HepG2 (cell line): ENCODE results near the gene FBXO11. TPM values are rescaled to one million over a fixed set of nuclear protein-coding genes. Genes with fewer than 3 reads are reported as not detected.
A peak's percentile ranks its signal among the peaks of the same experiment; 100 is the strongest.

ENCODE experiments used
- ARNT ChIP-seq: fragments of 450-650 bp; IDR thresholded peaks from 2 replicates; pipeline ENCODE4 v1.6.1; 2017
- E2F5 ChIP-seq: sonication (generic); formaldehyde crosslinking; conservative IDR thresholded peaks from 2 replicates; pipeline ENCODE4 v1.4.0; 2020; ENCODE audit warnings: missing genetic modification reagents
- HMG20B ChIP-seq: conservative IDR thresholded peaks from 2 replicates; pipeline ENCODE4 v1.6.1; 2016; ENCODE audit warnings: missing genetic modification reagents, missing compliant biosample characterization
- HNRNPK ChIP-seq: fragments of 200-400 bp; formaldehyde crosslinking; IDR thresholded peaks from 2 replicates; pipeline ENCODE4 v1.6.1; 2018; ENCODE audit warnings: low read length, low read depth, moderate library complexity, mild to moderate bottlenecking; ENCODE audit not compliant: poor library complexity, severe bottlenecking
- HNRNPL ChIP-seq: fragments of 200-400 bp; formaldehyde crosslinking; IDR thresholded peaks from 2 replicates; pipeline ENCODE4 v1.6.1; 2017; ENCODE audit warnings: mild to moderate bottlenecking, low read depth, low read length
- JARID2 ChIP-seq: sonication (generic); formaldehyde crosslinking; IDR thresholded peaks from 2 replicates; pipeline ENCODE4 v1.8.1; 2023; ENCODE audit warnings: missing genetic modification reagents, inconsistent platforms; ENCODE audit not compliant: insufficient replicate concordance
- KAT7 ChIP-seq: IDR thresholded peaks from 2 replicates; pipeline ENCODE4 v1.6.1; 2018; ENCODE audit warnings: borderline replicate concordance, missing compliant biosample characterization
- KDM3A ChIP-seq: IDR thresholded peaks from 2 replicates; pipeline ENCODE4 v1.6.1; 2018; ENCODE audit warnings: low read depth, missing compliant biosample characterization
- MAF1 ChIP-seq: sonication (generic); formaldehyde crosslinking; IDR thresholded peaks from 2 replicates; pipeline ENCODE4 v1.5.0; 2020; ENCODE audit warnings: missing genetic modification reagents, borderline replicate concordance
- NR3C1 ChIP-seq: sonication (generic); formaldehyde crosslinking; IDR thresholded peaks from 2 replicates; pipeline ENCODE4 v1.4.0; 2020; ENCODE audit warnings: missing genetic modification reagents
- REXO4 ChIP-seq: sonication (generic); formaldehyde crosslinking; IDR thresholded peaks from 2 replicates; pipeline ENCODE4 v1.8.0; 2022; ENCODE audit warnings: missing genetic modification reagents, mild to moderate bottlenecking, borderline replicate concordance
- RFX5 ChIP-seq: IDR thresholded peaks from 2 replicates; pipeline ENCODE4 v1.6.1; 2011; ENCODE audit warnings: low read depth, low read length, improper control_type of control experiment
- TOE1 ChIP-seq: sonication (generic); formaldehyde crosslinking; IDR thresholded peaks from 2 replicates; pipeline ENCODE4 v1.4.0; 2020; ENCODE audit warnings: mild to moderate bottlenecking, missing genetic modification reagents
- YEATS2 ChIP-seq: sonication (generic); formaldehyde crosslinking; IDR thresholded peaks from 2 replicates; pipeline ENCODE4 v1.4.0; 2020; ENCODE audit warnings: missing genetic modification reagents, borderline replicate concordance
- ZNF121 ChIP-seq: sonication (generic); formaldehyde crosslinking; IDR thresholded peaks from 2 replicates; pipeline ENCODE4 v1.5.0; 2020; ENCODE audit warnings: mild to moderate bottlenecking, missing genetic modification reagents
- ZNF205 ChIP-seq: IDR thresholded peaks from 2 replicates; pipeline ENCODE4 v1.6.1; 2018; ENCODE audit warnings: missing biosample characterization, missing genetic modification reagents
- ZNF292 ChIP-seq: sonication (generic); formaldehyde crosslinking; IDR thresholded peaks from 2 replicates; pipeline ENCODE4 v1.8.1; 2022; ENCODE audit warnings: mild to moderate bottlenecking, low read depth, missing genetic modification reagents, borderline replicate concordance
- ZNF335 ChIP-seq: sonication (generic); formaldehyde crosslinking; IDR thresholded peaks from 2 replicates; pipeline ENCODE4 v1.4.0; 2020; ENCODE audit warnings: missing genetic modification reagents
- ZNF557 ChIP-seq: sonication (generic); formaldehyde crosslinking; IDR thresholded peaks from 2 replicates; pipeline ENCODE4 v1.4.0; 2020; ENCODE audit warnings: missing genetic modification reagents
- ZNF644 ChIP-seq: IDR thresholded peaks from 2 replicates; pipeline ENCODE4 v1.6.1; 2016; ENCODE audit warnings: low read depth
- ZNF709 ChIP-seq: sonication (generic); formaldehyde crosslinking; IDR thresholded peaks from 2 replicates; pipeline ENCODE4 v1.5.0; 2020; ENCODE audit warnings: mild to moderate bottlenecking, missing genetic modification reagents
- ZNF713 ChIP-seq: sonication (generic); formaldehyde crosslinking; IDR thresholded peaks from 2 replicates; pipeline ENCODE4 v1.4.0; 2020; ENCODE audit warnings: mild to moderate bottlenecking, missing genetic modification reagents
- ZNF792 ChIP-seq: IDR thresholded peaks from 2 replicates; pipeline ENCODE4 v1.6.1; 2016
- polyA plus RNA-seq, 8 experiments: library from polyadenylated mRNA; depleted of rRNA in 3 of 8; stranded (reverse) in 7 of 8; unstranded in 1 of 8; fragments of >200 nt; fragmentation: Illumina TruSeq in 4 of 8; extraction: Trizol in 4 of 8; gene quantifications; 2 replicates each; pipeline versions ENCODE4 v1.2.1 to v1.2.3, GENCODE V29; 2011 to 2016; ENCODE audit warnings: low read depth in 4 of 8, missing spikeins in 1 of 8, mixed read lengths in 1 of 8; ENCODE audit not compliant: insufficient read depth in 1 of 8
- total RNA-seq, 5 experiments: library from RNA; depleted of rRNA; stranded (reverse); fragments of >200 nt; fragmentation: Illumina TruSeq; extraction: Trizol; gene quantifications; 2 replicates each; pipeline ENCODE4 v1.2.3, GENCODE V29; 2016; ENCODE audit warnings: low read depth in 1 of 5
- TF ChIP-seq, protein P1 (sequence below): sonication (generic); formaldehyde crosslinking; IDR thresholded peaks from 2 replicates; pipeline ENCODE4 v1.8.1; 2022; ENCODE audit warnings: low read depth, mild to moderate bottlenecking, missing genetic modification reagents
- TF ChIP-seq, protein P2 (sequence below): sonication (generic); formaldehyde crosslinking; IDR thresholded peaks from 2 replicates; pipeline ENCODE4 v1.4.0; 2020; ENCODE audit warnings: low read depth, mild to moderate bottlenecking, missing genetic modification reagents

FBXO11 gene
- total and polyA plus RNA-seq, 2 of the 13 experiments (the other 11 are each of a cell fraction or from before 2014, with no cell fraction given), result 27.9 to 47.6 TPM

DNA sequence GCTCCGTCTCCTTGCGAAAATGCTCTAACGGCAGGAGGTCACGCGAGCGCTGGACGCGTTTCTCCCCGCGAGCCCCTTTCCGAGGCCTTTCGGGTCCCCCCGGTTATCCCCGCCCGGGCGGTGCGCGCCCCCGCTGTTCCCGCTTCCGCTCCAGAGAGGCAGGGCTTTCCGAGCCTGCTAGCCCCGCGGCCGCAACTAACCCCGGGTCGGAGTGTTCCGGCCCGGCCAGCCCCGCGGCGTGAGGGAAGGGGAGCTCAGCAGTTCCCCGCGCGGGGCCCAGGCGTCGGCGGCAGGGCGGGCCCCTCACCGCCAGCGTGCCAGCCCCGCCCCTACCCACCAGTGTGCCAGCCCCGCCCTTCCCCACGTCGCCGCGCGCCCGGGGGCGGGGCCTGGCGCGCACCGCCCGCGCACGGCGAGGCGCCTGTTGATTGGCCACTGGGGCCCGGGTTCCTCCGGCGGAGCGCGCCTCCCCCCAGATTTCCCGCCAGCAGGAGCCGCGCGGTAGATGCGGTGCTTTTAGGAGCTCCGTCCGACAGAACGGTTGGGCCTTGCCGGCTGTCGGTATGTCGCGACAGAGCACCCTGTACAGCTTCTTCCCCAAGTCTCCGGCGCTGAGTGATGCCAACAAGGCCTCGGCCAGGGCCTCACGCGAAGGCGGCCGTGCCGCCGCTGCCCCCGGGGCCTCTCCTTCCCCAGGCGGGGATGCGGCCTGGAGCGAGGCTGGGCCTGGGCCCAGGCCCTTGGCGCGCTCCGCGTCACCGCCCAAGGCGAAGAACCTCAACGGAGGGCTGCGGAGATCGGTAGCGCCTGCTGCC, 123.4 kb downstream of the FBXO11 start, which contains the start of gene MSH6 (continued):
- TF ChIP-seq, protein P1, sequence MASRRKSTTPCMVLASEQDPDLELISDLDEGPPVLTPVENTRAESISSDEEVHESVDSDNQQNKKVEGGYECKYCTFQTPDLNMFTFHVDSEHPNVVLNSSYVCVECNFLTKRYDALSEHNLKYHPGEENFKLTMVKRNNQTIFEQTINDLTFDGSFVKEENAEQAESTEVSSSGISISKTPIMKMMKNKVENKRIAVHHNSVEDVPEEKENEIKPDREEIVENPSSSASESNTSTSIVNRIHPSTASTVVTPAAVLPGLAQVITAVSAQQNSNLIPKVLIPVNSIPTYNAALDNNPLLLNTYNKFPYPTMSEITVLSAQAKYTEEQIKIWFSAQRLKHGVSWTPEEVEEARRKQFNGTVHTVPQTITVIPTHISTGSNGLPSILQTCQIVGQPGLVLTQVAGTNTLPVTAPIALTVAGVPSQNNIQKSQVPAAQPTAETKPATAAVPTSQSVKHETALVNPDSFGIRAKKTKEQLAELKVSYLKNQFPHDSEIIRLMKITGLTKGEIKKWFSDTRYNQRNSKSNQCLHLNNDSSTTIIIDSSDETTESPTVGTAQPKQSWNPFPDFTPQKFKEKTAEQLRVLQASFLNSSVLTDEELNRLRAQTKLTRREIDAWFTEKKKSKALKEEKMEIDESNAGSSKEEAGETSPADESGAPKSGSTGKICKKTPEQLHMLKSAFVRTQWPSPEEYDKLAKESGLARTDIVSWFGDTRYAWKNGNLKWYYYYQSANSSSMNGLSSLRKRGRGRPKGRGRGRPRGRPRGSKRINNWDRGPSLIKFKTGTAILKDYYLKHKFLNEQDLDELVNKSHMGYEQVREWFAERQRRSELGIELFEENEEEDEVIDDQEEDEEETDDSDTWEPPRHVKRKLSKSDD (CRISPR knock-in tag), result no peak
- TF ChIP-seq TOE1 (CRISPR knock-in tag) (peak; percentile 34; the same call in 1 of the 2 replicates), RFX5 (peak; percentile 41; the same call in 1 of the 2 replicates), KDM3A (CRISPR knock-in tag) (0 out of 2 replicates have a peak, but pooled peaks have one; percentile 16), E2F5 (CRISPR knock-in tag) (peak; percentile 99), NR3C1 (CRISPR knock-in tag) (no peak), MAF1 (CRISPR knock-in tag) (no peak), ZNF121 (CRISPR knock-in tag) (no peak), HNRNPL (0 out of 2 replicates have a peak, but pooled peaks have one; percentile 43), HNRNPK (peak; percentile 85), JARID2 (CRISPR knock-in tag) (peak; percentile 51), ZNF644 (CRISPR knock-in tag) (no peak), ZNF335 (CRISPR knock-in tag) (no peak), ZNF292 (CRISPR knock-in tag) (no peak; the same call in 1 of the 2 replicates), REXO4 (CRISPR knock-in tag) (peak; percentile 89), ZNF792 (CRISPR knock-in tag) (peak; percentile 82; the same call in 1 of the 2 replicates), HMG20B (CRISPR knock-in tag) (no peak), ZNF557 (CRISPR knock-in tag) (no peak; the same call in 1 of the 2 replicates), ZNF205 (CRISPR knock-in tag) (no peak; the same call in 1 of the 2 replicates), ARNT (no peak), ZNF713 (CRISPR knock-in tag) (peak; percentile 80; the same call in 1 of the 2 replicates), ZNF709 (CRISPR knock-in tag) (peak; percentile 99), YEATS2 (CRISPR knock-in tag) (peak; percentile 58), KAT7 (CRISPR knock-in tag) (peak; percentile 59; the same call in 1 of the 2 replicates)
- TF ChIP-seq, protein P2, sequence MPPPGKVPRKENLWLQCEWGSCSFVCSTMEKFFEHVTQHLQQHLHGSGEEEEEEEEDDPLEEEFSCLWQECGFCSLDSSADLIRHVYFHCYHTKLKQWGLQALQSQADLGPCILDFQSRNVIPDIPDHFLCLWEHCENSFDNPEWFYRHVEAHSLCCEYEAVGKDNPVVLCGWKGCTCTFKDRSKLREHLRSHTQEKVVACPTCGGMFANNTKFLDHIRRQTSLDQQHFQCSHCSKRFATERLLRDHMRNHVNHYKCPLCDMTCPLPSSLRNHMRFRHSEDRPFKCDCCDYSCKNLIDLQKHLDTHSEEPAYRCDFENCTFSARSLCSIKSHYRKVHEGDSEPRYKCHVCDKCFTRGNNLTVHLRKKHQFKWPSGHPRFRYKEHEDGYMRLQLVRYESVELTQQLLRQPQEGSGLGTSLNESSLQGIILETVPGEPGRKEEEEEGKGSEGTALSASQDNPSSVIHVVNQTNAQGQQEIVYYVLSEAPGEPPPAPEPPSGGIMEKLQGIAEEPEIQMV, result no peak
